ENCODE data around the gene DOLPP1. TPM values are rescaled to one million over a fixed set of nuclear protein-coding genes. Genes with fewer than 3 reads are reported as not detected.
A peak's percentile ranks its signal among the peaks of the same experiment; 100 is the strongest.

The DOLPP1 gene
- total and polyA plus RNA-seq, 2 of the 13 experiments (the other 11 are each of a cell fraction or from before 2014, with no cell fraction given): 21.0 to 34.1 TPM

GRCh38 chr9:129111528-129112151 lies 30.7 kb downstream of the DOLPP1 start (continued):
- 0 out of 2 replicates have a peak, but pooled peaks have one; percentile 4 for TF ChIP-seq FOXA3 (CRISPR knock-in tag; IDR thresholded peaks at IDR 0.05)
- no peak for TF ChIP-seq THYN1 (CRISPR knock-in tag; IDR thresholded peaks at IDR 0.05; ENCODE audit: borderline replicate concordance, low read depth)
- TF ChIP-seq GPBP1L1 (CRISPR knock-in tag; IDR thresholded peaks at IDR 0.05): no peak
- peak; percentile 12; the same call in 1 of the 2 replicates for TF ChIP-seq DR1 (CRISPR knock-in tag; IDR thresholded peaks at IDR 0.05)
- TF ChIP-seq ZNF510 (CRISPR knock-in tag; IDR thresholded peaks at IDR 0.05; ENCODE audit: low read depth): no peak
- TF ChIP-seq NFE2L2 (IDR thresholded peaks at IDR 0.05; ENCODE audit: low read length): no peak
- no peak for TF ChIP-seq HBP1 (CRISPR knock-in tag; IDR thresholded peaks at IDR 0.05; ENCODE audit: low read depth)
- no peak for TF ChIP-seq ZNF256 (CRISPR knock-in tag; conservative IDR thresholded peaks at IDR 0.05)
- TF ChIP-seq MXD3 (CRISPR knock-in tag; IDR thresholded peaks at IDR 0.05): no peak; the same call in 1 of the 2 replicates
- no peak for TF ChIP-seq AHDC1 (CRISPR knock-in tag; IDR thresholded peaks at IDR 0.05; ENCODE audit: borderline replicate concordance)
- TF ChIP-seq IKZF1 (IDR thresholded peaks at IDR 0.05): no peak
- no peak for TF ChIP-seq ZNF710 (CRISPR knock-in tag; IDR thresholded peaks at IDR 0.05; ENCODE audit: borderline replicate concordance)
- TF ChIP-seq ZFP91 (CRISPR knock-in tag; IDR thresholded peaks at IDR 0.05; ENCODE audit: borderline replicate concordance): peak; percentile 67; the same call in 1 of the 2 replicates
- TF ChIP-seq ZNF672 (CRISPR knock-in tag; IDR thresholded peaks at IDR 0.05): no peak
- no peak for TF ChIP-seq CCAR2 (optimal IDR thresholded peaks at IDR 0.05; ENCODE audit: low read depth, low read length)
- TF ChIP-seq ZNF775 (CRISPR knock-in tag; IDR thresholded peaks at IDR 0.05; ENCODE audit: borderline replicate concordance): no peak
- no peak for TF ChIP-seq RORA (CRISPR knock-in tag; IDR thresholded peaks at IDR 0.05)

All from HepG2 (cell line).